ENCODE data around the gene SPINK9. TPM values are rescaled to one million over a fixed set of nuclear protein-coding genes. Genes with fewer than 3 reads are reported as not detected.

SPINK9 gene
- polyA plus RNA-seq (2011; rRNA removed) (not detected in 2 replicates), polyA plus RNA-seq (2017; fragmentation: RNase III; extraction: RNeasy Plus Mini Kit Qiagen cat#74134 plus additional on column Dnase treatment) (not detected in 3 replicates), polyA minus RNA-seq (2011; rRNA and poly(A)+ RNA removed) (not detected in 2 replicates)
- polyA plus RNA-seq (2012; cell fraction: cytosol; rRNA removed), result not detected in 2 replicates
- polyA plus RNA-seq (2012; cell fraction: nucleus; rRNA removed), result not detected in 2 replicates

DNA sequence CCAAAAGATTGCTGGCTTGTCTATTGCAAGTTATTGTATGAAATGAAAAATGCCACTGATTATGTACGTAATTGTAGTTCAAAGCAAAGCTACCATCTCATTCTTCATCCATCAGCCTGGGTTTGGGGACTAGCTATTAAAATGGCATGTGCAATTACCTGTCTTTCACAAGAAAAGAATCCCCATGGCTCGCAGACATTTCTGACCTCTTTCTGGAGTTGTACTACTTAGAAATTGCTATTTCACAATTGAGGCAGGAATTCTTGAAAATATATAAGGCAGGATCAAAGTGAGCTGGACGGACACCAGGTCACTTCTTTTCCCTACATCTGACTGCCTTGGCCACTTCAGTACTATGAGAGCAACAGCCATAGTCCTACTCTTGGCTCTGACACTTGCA is at the start of gene SPINK9:
Gene SPINK9 (plus strand): TSS at position 301 of the 400 bp plus-strand sequence. CDS start 55 bp downstream, at position 356.
- Histone ChIP-seq H3K4me3 (no peak within 1 kb of the TSS), H3K4me1 (no peaks in the 10 kb centered on the region), H3K4me2 (no peak within 1 kb of the TSS), H3K9me3 (no peaks in the 10 kb centered on the region), H3K27ac (no peak within 1 kb of the TSS)
- DNase-seq (ENCODE audit: low read depth in 1 of 2, low spot score in 1 of 2) (no peak), ATAC-seq (no peak), FAIRE-seq (no peak)
- CTCF ChIA-PET, result interaction anchor here (0.6 to 1.2 kb wide), 2 partner anchors 29 to 33 kb away, joined by 3 read pairs; no protein-coding TSS in a partner anchor
- TF ChIP-seq PBX3 (IDR thresholded peaks at IDR 0.05), result no peak
- no peak for TF ChIP-seq ESRRA (IDR thresholded peaks at IDR 0.05; ENCODE audit: borderline replicate concordance, low read length)
- TF ChIP-seq RAD21 (conservative IDR thresholded peaks at IDR 0.05 in 1 of 2, IDR thresholded peaks at IDR 0.05 in 1 of 2), result no peak
- TF ChIP-seq CTCF (IDR thresholded peaks at IDR 0.05), result no peak
- TF ChIP-seq JUNB (IDR thresholded peaks at IDR 0.05), result no peak
- TF ChIP-seq BHLHE40 (IDR thresholded peaks at IDR 0.05; ENCODE audit: low read depth, low read length), result no peak
- TF ChIP-seq PHF8 (IDR thresholded peaks at IDR 0.05; ENCODE audit: borderline replicate concordance, low read depth), result no peak
- TF ChIP-seq RARB (CRISPR knock-in tag; IDR thresholded peaks at IDR 0.05), result no peak
- TF ChIP-seq ZFP36 (IDR thresholded peaks at IDR 0.05; ENCODE audit: borderline replicate concordance, partially characterized antibody), result no peak
- TF ChIP-seq POLR2A (IDR thresholded peaks at IDR 0.05; ENCODE audit: low read length), result no peak
- TF ChIP-seq RNF2 (IDR thresholded peaks at IDR 0.05; ENCODE audit: borderline replicate concordance, low read depth), result no peak
- no peak for TF ChIP-seq HOXA7 (CRISPR knock-in tag; IDR thresholded peaks at IDR 0.05)
- TF ChIP-seq ZC3H11A (IDR thresholded peaks at IDR 0.05), result no peak
- no peak for TF ChIP-seq FOXS1 (CRISPR knock-in tag; IDR thresholded peaks at IDR 0.05)
- no peak for TF ChIP-seq GATA3 (IDR thresholded peaks at IDR 0.05; ENCODE audit: borderline replicate concordance)
- POLR2A ChIA-PET, result no interaction called here
- 12% methylated on average over 3 of the region's 3 CpGs for WGBS (ENCODE audit: missing lambda C conversion rate)

GRCh38 chr5:148290271-148291195 is 44.8 kb upstream of the SPINK9 start:
- FAIRE-seq (no peak), ATAC-seq (peak; percentile 54 to 68; a peak in 3 of 6 replicates), DNase-seq (ENCODE audit: low read depth in 1 of 2, low spot score in 1 of 2) (peak in 1 of 2 experiments; percentile 11)
- H3K4me3 ChIP-seq, result no peak overlapping the region
- H3K4me2 ChIP-seq, result no peak overlapping the region
- H3K27ac ChIP-seq, result no peak overlapping the region
- TF ChIP-seq EHF (CRISPR knock-in tag; IDR thresholded peaks at IDR 0.05), result no peak
- TF ChIP-seq MAX (IDR thresholded peaks at IDR 0.05), result no peak
- TF ChIP-seq RAD21 (conservative IDR thresholded peaks at IDR 0.05 in 1 of 2, IDR thresholded peaks at IDR 0.05 in 1 of 2), result peak in 1 of 2 experiments; percentile 42; a peak in 1 of 5 replicates
- TF ChIP-seq MAZ (IDR thresholded peaks at IDR 0.05; ENCODE audit: borderline replicate concordance, low read depth, low read length), result no peak
- TF ChIP-seq FOXS1 (CRISPR knock-in tag; IDR thresholded peaks at IDR 0.05), result no peak
- peak; percentile 25; the same call in 2 of the 3 replicates for TF ChIP-seq CTCF (IDR thresholded peaks at IDR 0.05)
- ChIA-PET CTCF (interaction anchor here (0.8 to 3.0 kb wide), 6 partner anchors 10 to 445 kb away, joined by 3 to 15 read pairs (median 4); no protein-coding TSS in a partner anchor), POLR2A (no interaction called here)
- 8% methylated on average over 6 of the region's 6 CpGs for WGBS (ENCODE audit: missing lambda C conversion rate)
- H3K4me1 ChIP-seq, result no peaks in the 10 kb centered on the region
- H3K9me3 ChIP-seq, result no peaks in the 10 kb centered on the region

Data from A549 (cell line).